ENCODE measurements around the gene CRIM1. TPM values are rescaled to one million over a fixed set of nuclear protein-coding genes. Genes with fewer than 3 reads are reported as not detected.

The CRIM1 gene
- total RNA-seq, 1 donor from 2014 or later, result 61.8 TPM

- H3K36me3 Mint-ChIP-seq, result no peaks in the 10 kb centered on the region
These were observed 26.3 kb upstream of the CRIM1 start for GRCh38 chr2:36329251-36329650.

GRCh38 chr2:36329746-36330472 is 25.7 kb upstream of the CRIM1 start:
- DNase-seq (ENCODE audit: low spot score in 2 of 2, unreplicated experiment in 2 of 2), result no peak
- Mint-ChIP-seq H3K4me1 (peaks cover 28% of the 10 kb centered on the region), H3K36me3 (no peaks in the 10 kb centered on the region), H3K4me3 (no peak overlapping the region), H3K9me3 (no peaks in the 10 kb centered on the region), H3K27ac (peak overlapping the region; percentile 93), H3K27me3 (ENCODE audit: low read depth) (no peaks in the 10 kb centered on the region)
- no peak for TF ChIP-seq CTCF (IDR thresholded peaks at IDR 0.05; ENCODE audit: unreplicated experiment)

More at GRCh38 chr2:36329251-36329650, 26.3 kb upstream of the CRIM1 start:
- TF ChIP-seq CTCF (IDR thresholded peaks at IDR 0.05; ENCODE audit: unreplicated experiment), result no peak
- peak overlapping the region; percentile 60 for H3K27ac Mint-ChIP-seq
- H3K4me1 Mint-ChIP-seq, result peaks cover 28% of the 10 kb centered on the region
- no peaks in the 10 kb centered on the region for H3K27me3 Mint-ChIP-seq (ENCODE audit: low read depth)
- H3K4me3 Mint-ChIP-seq, result no peak overlapping the region
- H3K9me3 Mint-ChIP-seq, result no peaks in the 10 kb centered on the region
- no peak for DNase-seq (ENCODE audit: low spot score in 2 of 2, unreplicated experiment in 2 of 2)

GRCh38 chr2:36330473-36331395 is 24.8 kb upstream of the CRIM1 start:
- H3K27ac Mint-ChIP-seq, result peak overlapping the region; percentile 93
- no peaks in the 10 kb centered on the region for H3K27me3 Mint-ChIP-seq (ENCODE audit: low read depth)
- H3K36me3 Mint-ChIP-seq, result no peaks in the 10 kb centered on the region
- no peak overlapping the region for H3K4me3 Mint-ChIP-seq
- TF ChIP-seq CTCF (IDR thresholded peaks at IDR 0.05; ENCODE audit: unreplicated experiment), result no peak
- peaks cover 28% of the 10 kb centered on the region for H3K4me1 Mint-ChIP-seq
- no peaks in the 10 kb centered on the region for H3K9me3 Mint-ChIP-seq
- DNase-seq (ENCODE audit: low spot score in 2 of 2, unreplicated experiment in 2 of 2), result no peak

GRCh38 chr2:36333350-36334012 is 22.1 kb upstream of the CRIM1 start:
- H3K36me3 Mint-ChIP-seq, result no peaks in the 10 kb centered on the region
- H3K27ac Mint-ChIP-seq, result no peak overlapping the region
- DNase-seq (ENCODE audit: low spot score in 2 of 2, unreplicated experiment in 2 of 2), result no peak
- no peaks in the 10 kb centered on the region for H3K27me3 Mint-ChIP-seq (ENCODE audit: low read depth)
- H3K4me3 Mint-ChIP-seq, result no peak overlapping the region
- no peaks in the 10 kb centered on the region for H3K9me3 Mint-ChIP-seq
- H3K4me1 Mint-ChIP-seq, result peaks cover 33% of the 10 kb centered on the region
- TF ChIP-seq CTCF (IDR thresholded peaks at IDR 0.05; ENCODE audit: unreplicated experiment), result no peak

- Mint-ChIP-seq H3K9me3 (no peaks in the 10 kb centered on the region), H3K36me3 (no peaks in the 10 kb centered on the region), H3K27ac (no peak overlapping the region), H3K4me1 (peaks cover 32% of the 10 kb centered on the region), H3K27me3 (ENCODE audit: low read depth) (no peaks in the 10 kb centered on the region), H3K4me3 (no peak overlapping the region)
- no peak for TF ChIP-seq CTCF (IDR thresholded peaks at IDR 0.05; ENCODE audit: unreplicated experiment)
- no peak for DNase-seq (ENCODE audit: low spot score in 2 of 2, unreplicated experiment in 2 of 2)
These were observed 20.0 kb upstream of the CRIM1 start for GRCh38 chr2:36335597-36335996.
